GM21576 (cell line): ENCODE results near the gene C16orf90.
"Not testable (repeated sequence)": the region's sequence is repeated elsewhere in the genome, so short reads cannot be mapped to it uniquely, and the experiment has no call there.

ENCODE experiments used
- ATAC-seq: cut with Tn5 transposase; IDR thresholded peaks from one replicate; pipeline ENCODE4 v1.9.1; 2021; ENCODE audit warnings: mild to moderate bottlenecking, moderate library complexity; ENCODE audit not compliant: unreplicated experiment

The C16orf90 gene

GRCh38 chr16:3513892-3514583, 18.7 kb upstream of the C16orf90 start:
- no peak for ATAC-seq

- ATAC-seq: no peak
These were observed 16.2 kb upstream of the C16orf90 start for GRCh38 chr16:3511286-3512180.

GRCh38 chr16:3510416-3510815, 15.1 kb upstream of the C16orf90 start:
- ATAC-seq: no peak

GRCh38 chr16:3509470-3509928, 14.2 kb upstream of the C16orf90 start:
- ATAC-seq: no peak

- ATAC-seq: no peak
These were observed 13.4 kb upstream of the C16orf90 start for GRCh38 chr16:3508736-3509135.

GRCh38 chr16:3503523-3503922, 8.2 kb upstream of the C16orf90 start:
- no peak for ATAC-seq

GRCh38 chr16:3501783-3502400, 6.6 kb upstream of the C16orf90 start:
- no peak for ATAC-seq

- ATAC-seq: not testable (repeated sequence)
These were observed 6.1 kb upstream of the C16orf90 start for GRCh38 chr16:3501412-3501761.

- ATAC-seq: no peak
These were observed 3.7 kb upstream of the C16orf90 start for GRCh38 chr16:3498988-3499387.

- no peak for ATAC-seq
These were observed 2.5 kb upstream of the C16orf90 start for GRCh38 chr16:3497771-3498170.

- ATAC-seq: no peak
These were observed 1.1 kb upstream of the C16orf90 start for GRCh38 chr16:3496386-3496785.

GRCh38 chr16:3494386-3494973, 809 bp downstream of the C16orf90 start:
- ATAC-seq: no peak

GRCh38 chr16:3492356-3492755, 2.9 kb downstream of the C16orf90 start:
- no peak for ATAC-seq

GRCh38 chr16:3490911-3491629, 4.2 kb downstream of the C16orf90 start:
- no peak for ATAC-seq

- ATAC-seq: no peak
These were observed 6.5 kb downstream of the C16orf90 start for GRCh38 chr16:3488801-3489200.

- ATAC-seq: no peak
These were observed 7.5 kb downstream of the C16orf90 start for GRCh38 chr16:3487521-3488410.

GRCh38 chr16:3486506-3487215, 8.6 kb downstream of the C16orf90 start:
- no peak for ATAC-seq

GRCh38 chr16:3485821-3486505, 9.3 kb downstream of the C16orf90 start:
- no peak for ATAC-seq
